Chondrocyte (in vitro differentiated cells): ENCODE measurements around the gene RSPH4A. TPM values are rescaled to one million over a fixed set of nuclear protein-coding genes. Genes with fewer than 3 reads are reported as not detected.
A peak's percentile ranks its signal among the peaks of the same experiment; 100 is the strongest.
"Not testable (repeated sequence)": the region's sequence is repeated elsewhere in the genome, so short reads cannot be mapped to it uniquely, and the experiment has no call there.

ENCODE experiments used
- DNase-seq: peaks from one replicate; pipeline ENCODE4 v3.0.0; 2021; ENCODE audit warnings: mixed read lengths, low spot score
- H3K27ac Mint-ChIP-seq: one replicate; pipeline ENCODE4 v1.8.0; 2021; ENCODE audit warnings: mild to moderate bottlenecking, moderate library complexity, mixed read lengths; ENCODE audit not compliant: unreplicated experiment
- H3K27me3 Mint-ChIP-seq: 2 replicates; pipeline ENCODE4 v1.8.0; 2021; ENCODE audit warnings: low read depth, mixed read lengths
- H3K36me3 Mint-ChIP-seq: 2 replicates; pipeline ENCODE4 v1.8.0; 2021; ENCODE audit warnings: low read depth, mixed read lengths
- H3K4me1 Mint-ChIP-seq: 2 replicates; pipeline ENCODE4 v1.8.0; 2021; ENCODE audit warnings: low read depth, mild to moderate bottlenecking, mixed read lengths
- H3K4me3 Mint-ChIP-seq: one replicate; pipeline ENCODE4 v1.8.0; 2021; ENCODE audit warnings: mild to moderate bottlenecking, moderate library complexity, mixed read lengths; ENCODE audit not compliant: unreplicated experiment
- H3K9me3 Mint-ChIP-seq: 2 replicates; pipeline ENCODE4 v1.8.0; 2021; ENCODE audit warnings: low read depth, mixed read lengths
- CTCF ChIP-seq: fragments of 200-600 bp; sonication (generic); IDR thresholded peaks from 2 replicates; pipeline ENCODE4 v1.5.0; 2021; ENCODE audit warnings: antibody characterized with exemption, mild to moderate bottlenecking, moderate library complexity
- total RNA-seq: library from RNA; stranded (reverse); gene quantifications from 3 replicates; pipeline ENCODE4 v1.2.1, GENCODE V29; 2021

Gene RSPH4A
- total RNA-seq, 1 donor from 2014 or later: not detected

- peaks cover 1% of the 10 kb centered on the region for H3K36me3 Mint-ChIP-seq
- no peaks in the 10 kb centered on the region for H3K9me3 Mint-ChIP-seq
These were observed 47.0 kb downstream of the RSPH4A start for GRCh38 chr6:116663308-116663707.

GRCh38 chr6:116664169-116664568 is 47.9 kb downstream of the RSPH4A start:
- H3K27me3 Mint-ChIP-seq, H3K9me3 Mint-ChIP-seq, H3K4me3 Mint-ChIP-seq, DNase-seq, H3K36me3 Mint-ChIP-seq, H3K27ac Mint-ChIP-seq: not testable (repeated sequence)
- peaks cover 48% of the 10 kb centered on the region for H3K4me1 Mint-ChIP-seq

More at GRCh38 chr6:116663308-116663707, 47.0 kb downstream of the RSPH4A start:
- H3K27me3 Mint-ChIP-seq: no peaks in the 10 kb centered on the region
- peaks cover 48% of the 10 kb centered on the region for H3K4me1 Mint-ChIP-seq
- no peak overlapping the region for H3K27ac Mint-ChIP-seq
- DNase-seq: no peak
- TF ChIP-seq CTCF: no peak
- H3K4me3 Mint-ChIP-seq: no peak overlapping the region

GRCh38 chr6:116665464-116665863 is 49.2 kb downstream of the RSPH4A start:
- no peak for DNase-seq
- H3K27me3 Mint-ChIP-seq: peaks cover 2% of the 10 kb centered on the region
- H3K4me3 Mint-ChIP-seq: peak overlapping the region; percentile 41
- no peak for TF ChIP-seq CTCF
- H3K9me3 Mint-ChIP-seq: no peaks in the 10 kb centered on the region
- peak overlapping the region; percentile 51 for H3K27ac Mint-ChIP-seq
- peaks cover 48% of the 10 kb centered on the region for H3K4me1 Mint-ChIP-seq
- no peaks in the 10 kb centered on the region for H3K36me3 Mint-ChIP-seq

GRCh38 chr6:116666869-116667268 is 50.6 kb downstream of the RSPH4A start:
- Mint-ChIP-seq H3K27me3 (peaks cover 5% of the 10 kb centered on the region), H3K4me1 (peaks cover 42% of the 10 kb centered on the region), H3K36me3 (no peaks in the 10 kb centered on the region), H3K4me3 (no peak overlapping the region), H3K9me3 (no peaks in the 10 kb centered on the region), H3K27ac (no peak overlapping the region)
- TF ChIP-seq CTCF: no peak
- DNase-seq: no peak

- Mint-ChIP-seq H3K9me3 (no peaks in the 10 kb centered on the region), H3K27me3 (peaks cover 8% of the 10 kb centered on the region), H3K27ac (peak overlapping the region; percentile 98), H3K36me3 (no peaks in the 10 kb centered on the region), H3K4me3 (peak overlapping the region; percentile 100), H3K4me1 (peaks cover 36% of the 10 kb centered on the region)
- no peak for DNase-seq
- no peak for TF ChIP-seq CTCF
These were observed 51.3 kb downstream of the RSPH4A start for GRCh38 chr6:116667623-116668022.

GRCh38 chr6:116672306-116672705 is 56.0 kb downstream of the RSPH4A start:
- DNase-seq: no peak
- Mint-ChIP-seq H3K27me3 (peaks cover 8% of the 10 kb centered on the region), H3K36me3 (no peaks in the 10 kb centered on the region), H3K9me3 (no peaks in the 10 kb centered on the region), H3K4me1 (peaks cover 8% of the 10 kb centered on the region), H3K27ac (no peak overlapping the region), H3K4me3 (no peak overlapping the region)
- no peak for TF ChIP-seq CTCF
